HG03135 (cell line): ENCODE results near the gene NTNG2.

ENCODE experiments used
- ATAC-seq: cut with Tn5 transposase; IDR thresholded peaks from one replicate; pipeline ENCODE4 v1.9.1; 2021; ENCODE audit warnings: mild to moderate bottlenecking, moderate library complexity; ENCODE audit not compliant: unreplicated experiment

Gene NTNG2

DNA sequence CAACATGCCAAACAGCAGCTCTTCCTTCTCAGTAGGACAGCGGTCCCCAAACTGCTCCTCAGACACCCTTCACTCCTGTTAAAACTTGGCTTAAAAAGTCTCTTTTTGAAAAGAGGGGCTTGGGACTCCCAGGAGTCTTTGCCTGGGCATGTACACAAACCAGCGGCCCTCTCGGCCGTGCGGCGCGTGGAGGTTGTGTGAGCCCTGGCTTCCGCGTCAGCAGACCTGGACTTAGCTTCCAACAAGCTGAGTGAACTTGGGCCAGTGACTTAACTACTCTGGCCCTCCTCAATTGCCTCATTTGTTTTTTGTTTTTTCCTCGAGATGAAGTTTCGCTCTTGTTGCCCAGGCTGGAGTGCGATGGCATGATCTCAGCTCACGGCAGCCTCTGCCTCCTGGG is 15.3 kb upstream of the NTNG2 start:
- no peak for ATAC-seq

DNA sequence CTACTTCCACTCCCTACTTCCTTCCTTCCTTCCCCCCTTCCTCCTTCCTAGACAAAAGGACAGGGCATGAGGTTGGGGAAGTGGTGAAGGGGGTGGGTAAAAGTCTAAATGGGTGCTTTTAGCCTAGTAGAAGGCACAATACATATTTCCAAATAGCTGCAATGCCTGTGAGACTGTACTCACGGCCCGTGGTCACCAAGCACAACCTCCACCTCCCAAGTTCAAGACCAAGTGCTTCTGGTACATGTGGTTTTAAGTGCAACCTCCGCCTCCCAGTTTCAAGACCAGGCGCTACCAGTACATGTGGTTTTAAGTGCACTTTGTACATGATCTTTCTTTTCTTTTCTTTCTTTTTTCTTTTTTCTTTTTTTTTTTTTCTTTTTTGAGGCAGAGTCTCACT is 14.5 kb upstream of the NTNG2 start:
- ATAC-seq: no peak

DNA sequence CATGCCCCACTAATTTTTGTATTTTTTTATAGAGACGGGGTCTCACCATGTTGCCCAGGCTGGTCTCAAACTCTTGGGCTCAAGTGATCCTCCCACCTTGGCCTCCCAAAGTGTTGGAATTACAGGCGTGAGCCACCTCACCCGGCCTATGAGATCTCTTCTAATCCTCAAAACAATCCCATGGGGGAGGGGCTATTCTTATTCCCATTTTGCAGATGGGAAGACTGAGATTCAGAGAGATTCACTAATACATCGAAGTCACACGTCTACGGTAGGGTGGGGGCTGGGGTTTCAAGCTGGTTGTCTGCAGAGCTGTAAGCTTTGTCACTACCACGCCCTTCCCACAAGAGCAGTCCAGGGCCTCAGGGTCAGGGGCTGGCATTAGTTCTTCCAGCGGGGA is 14.0 kb upstream of the NTNG2 start:
- ATAC-seq: no peak

DNA sequence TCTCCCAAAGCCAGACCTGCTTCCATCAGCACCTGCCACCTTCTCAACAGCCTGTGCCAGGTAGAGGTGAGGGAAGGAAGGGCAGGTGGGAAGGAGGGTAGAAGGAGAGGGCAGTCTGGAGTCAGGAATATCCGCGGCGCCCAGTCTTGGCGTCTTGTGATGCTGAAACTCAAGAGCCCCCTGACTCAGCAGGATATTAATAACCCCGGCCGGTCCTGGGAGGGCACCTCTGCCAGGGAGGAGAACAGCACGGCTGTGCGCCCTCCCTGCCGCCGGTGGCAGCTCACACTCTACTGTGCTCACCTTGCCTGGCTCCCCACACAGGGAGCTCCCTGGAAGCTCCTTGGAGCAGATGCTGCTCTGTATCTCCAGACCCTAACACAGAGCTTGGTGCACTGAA is 11.6 kb upstream of the NTNG2 start:
- no peak for ATAC-seq

DNA sequence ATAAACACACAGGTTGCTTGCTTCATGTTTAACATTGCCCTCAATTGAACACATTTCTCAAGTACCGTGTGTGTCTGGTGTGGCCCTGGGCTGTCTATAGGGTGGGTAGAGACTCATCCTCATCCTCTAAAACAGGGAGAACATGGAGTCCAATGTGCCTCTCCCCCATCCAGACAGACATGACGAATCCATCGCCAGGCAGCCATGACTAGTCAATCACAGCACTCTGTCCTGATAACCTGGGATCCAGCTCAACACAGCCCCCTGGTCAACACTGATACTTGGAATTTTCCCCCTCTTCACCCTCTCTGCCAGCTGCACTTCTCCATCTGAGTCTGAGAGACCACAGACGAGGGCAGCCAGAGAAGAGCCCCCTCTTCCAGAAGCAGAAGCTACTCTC is 10.7 kb upstream of the NTNG2 start:
- no peak for ATAC-seq

DNA sequence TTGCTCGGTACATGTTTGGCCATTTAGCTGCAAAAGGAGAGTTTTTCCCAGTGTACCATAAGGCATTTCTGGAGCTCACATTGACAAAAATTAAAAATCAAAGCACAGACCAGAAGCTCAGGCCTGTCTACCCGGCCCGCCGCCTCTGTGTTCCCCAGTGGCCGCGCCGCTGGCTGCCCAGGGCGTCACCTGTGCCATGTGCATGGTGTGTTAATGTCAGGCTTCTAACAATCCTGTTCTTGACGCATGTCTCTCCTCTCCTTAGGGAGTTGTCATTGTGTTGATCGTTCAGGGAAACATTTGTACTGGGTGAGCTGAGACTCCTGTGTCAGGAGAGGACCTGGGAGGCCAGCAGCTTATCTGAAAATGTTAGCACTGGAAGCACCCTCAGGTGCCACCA is 9.6 kb upstream of the NTNG2 start:
- no peak for ATAC-seq

DNA sequence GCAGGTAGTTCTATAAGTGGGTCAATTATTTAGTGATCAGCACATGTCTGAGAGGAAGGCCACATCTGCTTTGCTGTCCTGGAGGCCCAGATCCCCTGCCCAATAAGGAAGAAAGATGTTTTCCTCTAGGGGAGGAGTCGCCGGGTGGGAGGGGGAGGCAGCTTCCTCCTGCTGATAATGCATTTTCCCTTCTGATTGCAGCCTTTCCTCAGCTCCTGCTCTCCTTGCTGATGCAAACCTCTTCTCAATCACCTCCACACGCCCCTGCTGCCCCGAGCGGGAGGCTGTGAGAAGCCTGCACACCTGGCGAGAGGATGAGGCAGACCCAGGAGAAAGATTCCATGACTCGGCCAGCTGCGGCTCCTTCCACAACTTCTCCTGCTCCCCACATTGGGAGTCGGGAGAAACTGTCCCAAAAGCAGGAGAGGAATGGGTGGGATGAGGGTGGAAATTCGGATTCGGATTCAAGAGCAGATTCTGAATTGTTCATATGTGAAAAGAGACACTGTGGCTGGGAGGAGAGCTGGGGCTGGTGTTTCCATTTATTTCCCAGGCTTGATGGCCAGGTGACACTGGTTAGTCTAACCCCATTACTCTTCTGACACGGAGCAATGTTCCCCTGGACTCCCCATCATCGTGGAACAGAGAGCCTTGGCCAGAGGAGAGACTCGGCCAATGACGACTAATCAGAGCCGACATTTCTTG is 6.8 kb upstream of the NTNG2 start:
- no peak for ATAC-seq

DNA sequence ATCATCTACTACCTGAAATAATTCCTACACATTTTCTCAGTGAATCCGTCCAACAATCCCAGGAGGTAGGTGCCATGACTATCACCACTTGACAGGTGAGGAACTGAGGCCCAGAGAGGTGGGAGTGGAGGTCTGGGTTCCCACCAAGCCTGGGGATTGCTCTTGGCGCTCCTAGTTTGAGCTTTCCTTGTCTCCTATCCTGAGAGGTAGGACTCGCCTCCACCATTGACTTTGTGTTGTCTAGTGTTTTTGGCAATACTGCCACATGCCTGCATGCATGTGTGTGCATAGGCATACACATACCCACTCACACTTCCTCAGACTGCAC is 6.3 kb upstream of the NTNG2 start:
- no peak for ATAC-seq

DNA sequence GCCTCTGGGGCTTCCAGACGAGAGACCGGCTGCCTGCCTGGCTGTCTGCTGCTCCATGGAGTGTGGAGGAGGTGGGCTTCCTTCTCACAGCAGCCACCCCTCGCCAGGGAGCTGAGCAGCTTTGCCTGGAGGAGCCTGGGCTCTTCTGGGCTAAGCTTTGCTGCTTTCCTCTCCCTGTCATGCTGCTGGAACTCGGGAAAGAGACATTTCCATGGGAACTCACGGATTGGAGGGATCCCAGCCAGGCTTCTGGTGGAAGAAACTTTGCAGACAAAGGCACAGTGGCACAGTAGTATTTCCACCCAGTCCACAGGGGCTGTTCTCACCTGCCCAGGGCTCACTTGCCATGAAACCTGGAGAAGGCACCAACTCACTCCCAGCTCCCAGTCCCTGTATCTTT is 5.6 kb upstream of the NTNG2 start:
- no peak for ATAC-seq

DNA sequence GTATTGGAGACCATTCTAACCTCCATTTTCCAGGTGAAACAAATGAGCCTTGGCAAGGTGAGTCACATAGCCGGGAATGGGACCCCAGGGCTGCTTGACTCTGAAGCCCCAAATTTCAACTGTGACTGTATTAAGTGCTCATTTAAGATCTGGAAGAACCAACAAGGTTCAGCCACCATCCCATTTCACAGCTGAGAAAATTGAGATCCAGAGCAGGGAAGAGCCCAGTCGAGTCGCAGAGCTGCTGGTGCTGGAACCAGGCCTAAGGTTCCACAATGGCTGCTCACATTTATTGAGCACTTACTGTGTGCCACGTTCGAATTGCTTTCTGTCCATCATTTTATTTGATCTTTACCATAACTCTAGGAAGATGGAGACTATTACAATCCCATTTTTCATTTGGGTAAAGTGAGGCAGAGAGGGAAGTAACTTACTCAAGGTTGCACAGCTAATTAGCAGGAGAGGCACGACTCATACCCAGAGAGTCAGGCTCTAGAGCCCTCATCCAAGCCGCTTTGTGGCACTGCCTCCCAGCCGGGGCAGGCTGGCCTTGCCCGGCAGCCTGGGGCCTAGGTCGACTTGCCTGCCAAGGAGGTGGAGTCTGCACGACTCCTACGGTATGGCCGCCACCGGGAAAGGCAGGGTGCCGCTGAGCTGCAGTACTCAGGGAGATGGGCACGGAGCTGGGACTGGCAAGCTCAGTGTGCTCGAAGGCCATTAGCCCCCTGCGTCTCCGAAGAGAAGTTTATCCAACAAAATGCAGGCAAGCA is 4.3 kb upstream of the NTNG2 start:
- ATAC-seq: no peak

DNA sequence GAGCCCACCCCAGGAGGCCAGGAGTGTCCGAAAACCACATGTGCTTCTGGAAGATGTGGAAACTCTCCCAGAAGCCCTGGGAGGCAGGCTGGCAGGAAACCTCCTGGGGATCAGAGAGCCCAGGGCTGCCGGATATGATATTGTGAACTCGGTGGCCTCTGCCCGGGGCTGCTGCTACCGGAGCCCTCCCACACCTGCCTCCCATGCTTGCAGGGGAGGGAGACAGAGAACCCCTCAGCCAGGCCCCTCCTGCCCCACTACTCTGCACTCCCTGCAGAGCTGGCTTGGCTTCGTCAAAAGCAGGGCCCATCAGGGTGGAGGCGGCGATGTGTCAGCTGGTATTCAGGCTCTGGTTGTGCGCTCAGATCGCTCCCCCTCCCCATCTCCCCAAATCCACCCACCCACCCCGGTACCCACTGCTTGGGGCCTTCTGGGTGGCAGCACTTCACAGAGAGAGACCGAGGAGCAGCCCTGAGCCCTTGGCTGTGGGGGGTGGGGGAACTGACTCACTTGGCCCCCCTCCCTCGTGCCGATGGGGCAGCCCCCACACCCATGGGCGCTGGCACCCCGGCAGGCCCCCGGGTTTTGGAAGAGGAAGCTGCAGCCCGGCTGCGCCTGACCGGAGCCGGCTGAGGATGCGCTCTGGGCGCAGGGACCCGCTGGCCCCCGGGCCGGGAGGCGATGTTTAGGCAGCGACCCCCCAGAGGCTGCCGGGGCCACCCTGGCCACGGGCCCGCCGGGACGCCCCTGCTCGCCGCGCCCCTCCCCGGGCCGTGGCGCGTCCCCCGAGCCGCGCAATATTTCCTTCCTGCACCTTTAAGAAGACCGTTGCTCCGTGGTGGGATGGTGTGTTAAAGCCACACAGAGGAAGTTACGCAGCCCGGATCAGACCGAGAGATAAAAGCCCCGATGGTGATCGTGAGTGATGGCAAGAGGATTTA is 786 bp upstream of the NTNG2 start:
- ATAC-seq: no peak

DNA sequence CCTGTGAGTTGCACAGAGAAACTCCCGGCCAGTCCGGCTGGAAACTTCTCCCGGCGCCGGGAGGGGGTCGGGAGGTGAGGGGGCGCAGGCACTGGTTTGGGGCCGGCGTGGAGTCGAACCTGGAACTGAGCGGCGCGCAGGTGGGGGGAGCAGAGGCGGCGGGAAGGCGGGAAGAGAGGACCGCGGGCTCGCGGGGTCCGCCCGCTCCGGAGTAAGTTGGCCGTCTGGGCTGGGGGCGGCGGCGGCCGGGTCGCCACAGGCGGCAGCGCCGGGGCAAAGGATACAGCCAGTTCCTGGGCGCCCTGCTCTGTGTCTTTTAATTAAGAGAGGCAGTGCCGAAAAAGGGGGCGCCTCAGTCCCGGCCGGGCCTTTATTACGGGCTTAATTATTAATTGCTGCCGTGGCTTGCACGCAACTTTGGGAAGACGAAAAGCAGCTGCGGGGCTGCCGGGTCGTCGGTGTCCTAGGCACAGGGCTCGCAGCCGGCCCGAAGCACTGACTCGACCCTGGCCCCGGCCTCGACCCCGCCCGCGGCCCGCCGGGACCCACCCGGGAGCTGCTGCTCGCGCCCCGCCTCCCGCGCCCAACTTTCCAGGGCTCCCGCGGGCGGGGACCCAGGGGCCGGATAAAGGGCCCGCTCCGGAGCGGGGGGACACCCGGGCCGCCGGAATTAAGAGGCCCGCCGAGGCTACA is 1.1 kb downstream of the NTNG2 start:
- ATAC-seq: no peak

DNA sequence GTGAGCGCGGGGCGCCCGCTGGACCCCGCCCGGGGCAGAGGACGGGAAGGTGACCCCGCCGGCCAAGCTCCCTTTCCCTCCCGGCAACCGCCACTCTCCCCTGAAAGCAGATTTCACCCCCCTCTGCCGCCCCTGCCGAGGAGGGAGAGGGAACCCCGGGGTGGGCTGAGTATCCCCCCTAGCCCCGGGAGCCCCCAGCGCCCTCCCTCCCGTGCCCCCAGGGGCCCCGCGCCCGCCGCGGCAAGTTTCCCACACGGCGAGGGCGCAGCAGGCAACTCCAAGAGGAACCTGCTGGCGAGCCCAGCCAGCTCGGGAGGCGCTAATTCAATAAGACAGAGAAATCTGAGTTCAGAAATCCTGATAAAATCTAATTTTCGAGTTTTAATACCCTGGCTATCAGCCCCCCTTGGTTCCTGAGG is 1.6 kb downstream of the NTNG2 start:
- no peak for ATAC-seq

DNA sequence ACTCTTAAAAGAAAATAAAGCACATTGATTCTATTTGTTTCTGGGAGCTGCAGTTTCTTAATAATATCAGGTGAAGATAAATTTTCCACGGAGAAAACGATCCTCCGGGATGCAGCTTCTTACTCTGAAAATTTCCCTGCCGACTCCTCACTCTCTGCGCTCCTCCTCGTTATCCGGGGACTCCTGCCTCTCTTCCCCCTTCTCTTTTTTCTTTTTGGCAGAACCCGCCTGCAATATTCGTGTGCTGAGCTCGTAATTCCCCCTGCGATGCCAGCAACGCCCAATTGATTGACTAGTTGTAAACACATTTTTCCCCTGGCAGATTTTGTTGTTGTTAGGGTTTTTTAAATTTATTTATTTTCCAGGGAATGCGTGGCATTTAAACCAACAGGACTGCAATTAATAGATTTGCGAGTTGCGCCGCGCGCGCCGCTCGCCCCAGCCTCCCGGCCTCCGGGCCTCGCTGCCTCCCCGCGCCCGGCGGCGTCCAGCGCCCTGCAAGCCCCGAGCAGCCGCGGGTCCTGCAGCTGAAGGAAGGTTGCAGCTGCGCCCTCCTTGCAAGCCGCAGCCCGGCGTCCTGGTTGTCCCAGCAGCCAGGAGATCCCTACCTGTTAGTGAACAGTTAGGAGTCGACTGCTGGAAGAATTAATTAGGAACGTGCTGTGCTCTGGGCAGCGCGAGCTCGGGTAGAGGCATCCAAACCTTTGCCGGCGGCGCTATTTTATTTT is 2.2 kb downstream of the NTNG2 start:
- no peak for ATAC-seq

DNA sequence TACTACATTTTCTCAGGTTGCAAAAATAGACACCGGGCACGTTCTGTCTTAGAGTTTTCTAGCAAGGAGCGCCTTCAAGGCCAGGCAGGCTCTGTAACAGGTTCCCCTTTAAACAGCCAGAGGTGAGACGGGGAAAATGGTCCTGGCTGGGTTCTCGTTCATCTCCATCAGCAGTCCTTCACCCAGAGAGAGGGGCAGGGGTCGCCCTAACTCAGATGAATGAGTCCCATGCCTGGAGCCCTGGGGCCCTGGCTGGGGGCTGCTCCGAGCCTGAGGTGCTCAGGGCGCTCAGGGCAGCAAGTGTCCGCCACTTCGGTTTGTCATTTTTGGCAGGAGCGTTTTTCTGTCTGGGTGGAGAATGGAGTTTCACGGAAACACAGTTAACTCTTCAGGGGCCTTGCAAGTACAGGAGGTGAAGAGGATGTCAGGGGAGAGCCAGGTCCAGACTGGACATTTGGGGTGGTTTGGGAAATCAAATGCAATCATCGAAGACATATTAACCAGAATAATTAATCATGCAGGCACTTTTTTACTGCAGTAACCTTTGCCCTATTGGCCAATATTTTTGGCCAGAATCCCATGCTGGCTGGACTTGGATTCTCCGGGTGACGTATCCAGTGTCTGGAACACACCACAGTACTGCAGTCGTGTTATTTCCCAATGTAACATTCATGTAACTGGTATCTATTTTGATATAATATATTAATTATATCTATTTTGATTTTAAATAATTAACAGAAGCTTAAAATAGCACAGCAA is 2.9 kb downstream of the NTNG2 start:
- no peak for ATAC-seq

DNA sequence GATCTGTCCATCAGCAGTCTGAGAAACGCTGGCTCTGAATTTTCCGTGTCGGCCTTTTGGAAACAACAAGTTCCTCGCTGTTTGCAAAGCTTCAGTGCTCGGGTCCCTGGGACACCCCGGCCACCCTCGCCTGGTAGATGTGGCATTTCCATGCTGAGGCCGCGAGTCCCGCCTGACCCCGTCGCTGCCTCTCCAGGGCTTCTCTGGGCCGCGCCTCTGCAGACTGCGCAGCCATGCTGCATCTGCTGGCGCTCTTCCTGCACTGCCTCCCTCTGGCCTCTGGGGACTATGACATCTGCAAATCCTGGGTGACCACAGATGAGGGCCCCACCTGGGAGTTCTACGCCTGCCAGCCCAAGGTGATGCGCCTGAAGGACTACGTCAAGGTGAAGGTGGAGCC is 4.7 kb downstream of the NTNG2 start:
- ATAC-seq: no peak

DNA sequence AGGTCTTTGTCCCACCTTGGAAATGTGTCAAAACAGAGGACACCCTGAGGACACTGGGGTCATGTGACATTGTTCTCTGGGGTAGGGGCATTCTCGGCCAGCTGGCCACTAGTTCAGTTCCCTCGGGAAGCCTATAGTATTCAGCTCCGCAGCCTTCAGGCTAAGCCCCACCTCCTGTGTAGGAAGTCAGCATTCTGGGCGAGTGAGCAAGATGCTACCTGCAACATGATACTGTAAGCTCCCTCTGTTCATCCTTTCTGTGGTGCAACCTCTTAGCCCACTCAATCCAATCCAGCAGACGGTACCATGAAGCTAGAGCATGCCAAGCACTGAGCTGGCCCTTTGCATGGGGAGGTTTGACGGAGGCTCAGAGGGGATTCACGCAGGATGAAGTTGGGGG is 5.3 kb downstream of the NTNG2 start:
- ATAC-seq: no peak

DNA sequence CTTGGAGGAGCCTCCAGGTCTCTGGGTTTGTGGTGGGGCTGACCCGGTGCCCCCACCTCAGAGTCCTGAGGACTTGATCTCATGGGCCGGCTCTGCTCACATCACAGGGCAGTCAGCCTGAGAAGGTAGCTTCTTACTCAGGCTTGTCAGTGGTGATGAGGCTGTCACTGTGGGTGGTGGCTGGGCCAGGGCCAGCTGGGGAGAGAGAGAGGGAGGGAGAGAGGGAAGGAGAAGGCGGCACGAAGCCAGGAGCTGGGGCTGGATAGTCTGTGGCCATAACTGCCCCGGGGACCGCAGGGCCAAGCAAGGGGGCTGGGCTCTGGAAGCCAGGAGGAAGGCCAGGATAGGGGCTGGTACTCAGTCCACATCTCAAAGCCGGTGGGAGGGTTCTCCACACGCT is 6.5 kb downstream of the NTNG2 start:
- ATAC-seq: no peak

DNA sequence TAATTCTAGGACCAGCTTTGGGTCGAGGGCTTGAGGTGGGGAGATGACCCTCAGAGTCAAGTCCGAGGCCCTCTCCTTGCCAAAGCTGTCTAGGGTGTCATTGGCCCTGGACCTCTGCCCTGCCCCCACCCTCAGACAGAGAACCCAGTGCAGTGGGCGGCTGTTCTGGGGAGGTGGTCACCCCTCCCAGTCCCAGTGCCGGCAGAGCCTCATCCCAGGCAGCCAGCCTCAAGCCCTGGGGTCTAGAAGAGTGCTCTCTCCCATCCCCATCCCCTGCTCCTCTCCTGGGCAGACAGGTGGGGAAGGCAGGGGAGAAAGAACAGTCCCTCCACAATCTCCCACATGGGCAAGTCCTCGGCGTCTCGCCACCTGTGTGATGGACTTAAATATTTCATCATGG is 7.0 kb downstream of the NTNG2 start:
- ATAC-seq: no peak
